Stomach (tissue), 9 donors: ENCODE measurements around the gene UGT2A3. TPM values are rescaled to one million over a fixed set of nuclear protein-coding genes. Genes with fewer than 3 reads are reported as not detected.

Source experiments
- DNase-seq, 2 donors: peaks; one replicate each; pipeline versions ENCODE4 v3.0.0 to v3.0.0-alpha.2; 2013 to 2019
- H3K27ac ChIP-seq, 5 donors: fragments of 200-600 bp in 4 of 5; sonication (generic) in 4 of 5; one replicate each; pipeline ENCODE4 v1.5.1; 2013 to 2019; ENCODE audit warnings: mild to moderate bottlenecking in 1 of 5, moderate library complexity in 1 of 5
- H3K27me3 ChIP-seq, 3 donors: fragments of 200-600 bp; sonication (generic); one replicate each; pipeline ENCODE4 v1.5.1; 2017 to 2019; ENCODE audit warnings: mixed run types in 1 of 3
- H3K36me3 ChIP-seq, 4 donors: fragments of 200-600 bp; sonication (generic); 1 replicate in 3 of 4; 2 replicates in 1 of 4; pipeline ENCODE4 v1.5.1; 2016 to 2019
- H3K4me1 ChIP-seq, 4 donors: fragments of 200-600 bp; sonication (generic); one replicate each; pipeline ENCODE4 v1.5.1; 2016 to 2019
- H3K4me3 ChIP-seq, 4 donors: fragments of 200-600 bp; sonication (generic) in 3 of 4; one replicate each; pipeline ENCODE4 v1.5.1; 2016 to 2019; ENCODE audit warnings: mild to moderate bottlenecking in 1 of 4
- H3K9me3 ChIP-seq, 4 donors: fragments of 200-600 bp; sonication (generic); one replicate each; pipeline ENCODE4 v1.5.1; 2016 to 2019
- EP300 ChIP-seq: sonication (generic); formaldehyde crosslinking; IDR thresholded peaks from one replicate; pipeline ENCODE4 v1.6.1; 2017; ENCODE audit warnings: antibody characterized with exemption
- POLR2A ChIP-seq, 4 donors: fragments of 450-650 bp; IDR thresholded peaks; one replicate each; pipeline ENCODE4 v1.6.1; 2016; ENCODE audit warnings: antibody characterized with exemption in 4 of 4, control low read depth in 2 of 4, mild to moderate bottlenecking in 1 of 4, moderate library complexity in 1 of 4
- POLR2AphosphoS5 ChIP-seq, 3 donors: sonication (generic); formaldehyde crosslinking; IDR thresholded peaks; one replicate each; pipeline ENCODE4 v1.6.1; 2016; ENCODE audit warnings: antibody characterized with exemption in 3 of 3
- WGBS, 5 donors: extraction: QIAGEN DNeasy Blood & Tissue Kit in 3 of 5; methylation state at CpG; one replicate each; pipeline versions ENCODE4 v1.1.5 to v1.1.7; 2013 to 2018; 5-methylcytosine and 5-hydroxymethylcytosine counted together
- intact Hi-C: fragments of 100-400 bp; cut with DNase I; formaldehyde crosslinking; loops from one replicate; pipeline ENCODE4 v1.15.1; 2023; ENCODE audit warnings: low total_unique reads
- polyA plus RNA-seq, 3 donors: library from polyadenylated mRNA; stranded (reverse); fragments of 200-250 nt; gene quantifications; one replicate each; pipeline ENCODE4 v1.2.3, GENCODE V29; 2013
- small RNA-seq, 4 donors: library from RNA; depleted of rRNA; stranded (forward); fragments of <200 nt; gene quantifications; one replicate each; pipeline ENCODE3, GENCODE V24; 2016
- total RNA-seq, 5 donors: library from RNA; depleted of rRNA; stranded (reverse); fragments of >200 nt; gene quantifications; one replicate each; pipeline versions ENCODE4 v1.1.0 to v1.2.3, GENCODE V29; 2014 to 2016
- TF ChIP-seq, protein P1 (sequence below), 7 experiments: fragments of 450-650 bp in 4 of 7; fragments of 200-600 bp in 3 of 7; sonication (generic) in 3 of 7; IDR thresholded peaks; one replicate each; pipeline ENCODE4 v1.5.1; 2016 to 2019; ENCODE audit warnings: antibody characterized with exemption in 7 of 7, control low read depth in 2 of 7, mild to moderate bottlenecking in 1 of 7
- donor health status: healthy with polysubstance abuse.
- donor health status: Bipolar disorder and iron deficiency.
- donor health status: healthy.

UGT2A3 gene
- total and polyA plus RNA-seq, 8 donors, result 0.46 to 90.1 (median 0.62) TPM; not detected in 3

- H3K4me1 ChIP-seq, result no peaks in the 10 kb centered on the region
- intact Hi-C loops, result loop anchor here (5.0 kb wide), 1 partner anchor 243 kb away; no protein-coding TSS in a partner anchor
- H3K4me3 ChIP-seq, result no peak overlapping the region
- 26 to 48% (median 28%) methylated on average over 6 of the region's 6 CpGs for WGBS, 5 donors
- no peaks in the 10 kb centered on the region for H3K9me3 ChIP-seq
- no peaks in the 10 kb centered on the region for H3K36me3 ChIP-seq
- H3K27ac ChIP-seq, result no peak overlapping the region
- no peaks in the 10 kb centered on the region for H3K27me3 ChIP-seq
- TF ChIP-seq EP300 (no peak), POLR2AphosphoS5 (IDR thresholded peaks at IDR 0.05) (no peak), POLR2A (IDR thresholded peaks at IDR 0.05) (no peak)
- TF ChIP-seq, protein P1, sequence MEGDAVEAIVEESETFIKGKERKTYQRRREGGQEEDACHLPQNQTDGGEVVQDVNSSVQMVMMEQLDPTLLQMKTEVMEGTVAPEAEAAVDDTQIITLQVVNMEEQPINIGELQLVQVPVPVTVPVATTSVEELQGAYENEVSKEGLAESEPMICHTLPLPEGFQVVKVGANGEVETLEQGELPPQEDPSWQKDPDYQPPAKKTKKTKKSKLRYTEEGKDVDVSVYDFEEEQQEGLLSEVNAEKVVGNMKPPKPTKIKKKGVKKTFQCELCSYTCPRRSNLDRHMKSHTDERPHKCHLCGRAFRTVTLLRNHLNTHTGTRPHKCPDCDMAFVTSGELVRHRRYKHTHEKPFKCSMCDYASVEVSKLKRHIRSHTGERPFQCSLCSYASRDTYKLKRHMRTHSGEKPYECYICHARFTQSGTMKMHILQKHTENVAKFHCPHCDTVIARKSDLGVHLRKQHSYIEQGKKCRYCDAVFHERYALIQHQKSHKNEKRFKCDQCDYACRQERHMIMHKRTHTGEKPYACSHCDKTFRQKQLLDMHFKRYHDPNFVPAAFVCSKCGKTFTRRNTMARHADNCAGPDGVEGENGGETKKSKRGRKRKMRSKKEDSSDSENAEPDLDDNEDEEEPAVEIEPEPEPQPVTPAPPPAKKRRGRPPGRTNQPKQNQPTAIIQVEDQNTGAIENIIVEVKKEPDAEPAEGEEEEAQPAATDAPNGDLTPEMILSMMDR (IDR thresholded peaks at IDR 0.05), result no peak
- no peak for DNase-seq
Observed at GRCh38 chr4:68883870-68884269, 67.7 kb downstream of the UGT2A3 start.

Small RNA genes within 50 kb of the gene (small RNA-seq; reads per million reads assigned to genes)
- gene AC021146.3 (0 reads per million in 4 donors), gene AC021146.6 (0 reads per million in 4 donors)

Other genes with a start within 250 kb of the UGT2A3 start
- under 1 TPM in 1 of 5 donors, not detected in 4; 0.29 TPM for gene UGT2B10, start 135.8 kb downstream of the UGT2A3 start, total RNA-seq
- gene UGT2B10, start 135.8 kb downstream of the UGT2A3 start, polyA plus RNA-seq, result not detected
- 1 to 10 TPM in 1 of 5 donors, under 1 TPM in 1, not detected in 3; 0.43 to 1.8 TPM for gene UGT2B7, start 144.7 kb upstream of the UGT2A3 start, total RNA-seq
- gene UGT2B7, start 144.7 kb upstream of the UGT2A3 start, polyA plus RNA-seq, result under 1 TPM in 2 of 3 donors, not detected in 1; 0.08 to 0.25 TPM